GM21576 (cell line): ENCODE results near the gene KCNE3.
"Not testable (repeated sequence)": the region's sequence is repeated elsewhere in the genome, so short reads cannot be mapped to it uniquely, and the experiment has no call there.

Source experiments
- ATAC-seq: cut with Tn5 transposase; IDR thresholded peaks from one replicate; pipeline ENCODE4 v1.9.1; 2021; ENCODE audit warnings: mild to moderate bottlenecking, moderate library complexity; ENCODE audit not compliant: unreplicated experiment

The KCNE3 gene

DNA sequence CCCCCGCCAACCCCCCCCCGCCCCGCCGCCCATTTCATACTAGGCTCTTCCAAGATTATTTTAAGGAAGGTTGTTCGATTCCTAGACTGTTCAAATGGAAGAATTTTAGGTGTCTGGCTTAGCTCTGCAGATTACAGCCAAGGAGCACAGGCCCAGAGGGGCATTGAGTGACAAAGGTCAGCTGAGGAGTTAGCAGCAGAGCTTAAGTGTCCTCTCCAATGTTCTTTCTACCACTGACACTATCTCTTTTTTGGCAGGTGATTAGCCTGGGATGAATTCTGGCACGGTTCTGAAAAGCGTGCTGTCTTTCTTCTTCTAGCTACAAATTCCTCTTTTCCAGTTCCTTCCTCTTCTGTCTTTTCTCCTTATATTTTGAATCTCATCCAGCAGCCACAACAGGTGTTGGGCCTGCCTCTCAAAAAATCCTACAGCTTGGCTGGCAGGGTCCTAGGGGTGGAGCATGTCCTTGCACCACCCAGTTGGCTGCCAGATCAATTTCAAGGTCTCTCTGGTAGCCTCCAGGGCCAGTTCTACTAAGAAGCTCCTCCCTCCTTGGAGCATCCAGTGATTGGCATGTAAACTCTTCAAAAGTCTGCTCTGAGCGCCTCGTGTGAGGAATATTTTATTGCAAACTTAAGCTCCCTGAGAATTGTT lies 23.0 kb downstream of the KCNE3 start:
- no peak for ATAC-seq

DNA sequence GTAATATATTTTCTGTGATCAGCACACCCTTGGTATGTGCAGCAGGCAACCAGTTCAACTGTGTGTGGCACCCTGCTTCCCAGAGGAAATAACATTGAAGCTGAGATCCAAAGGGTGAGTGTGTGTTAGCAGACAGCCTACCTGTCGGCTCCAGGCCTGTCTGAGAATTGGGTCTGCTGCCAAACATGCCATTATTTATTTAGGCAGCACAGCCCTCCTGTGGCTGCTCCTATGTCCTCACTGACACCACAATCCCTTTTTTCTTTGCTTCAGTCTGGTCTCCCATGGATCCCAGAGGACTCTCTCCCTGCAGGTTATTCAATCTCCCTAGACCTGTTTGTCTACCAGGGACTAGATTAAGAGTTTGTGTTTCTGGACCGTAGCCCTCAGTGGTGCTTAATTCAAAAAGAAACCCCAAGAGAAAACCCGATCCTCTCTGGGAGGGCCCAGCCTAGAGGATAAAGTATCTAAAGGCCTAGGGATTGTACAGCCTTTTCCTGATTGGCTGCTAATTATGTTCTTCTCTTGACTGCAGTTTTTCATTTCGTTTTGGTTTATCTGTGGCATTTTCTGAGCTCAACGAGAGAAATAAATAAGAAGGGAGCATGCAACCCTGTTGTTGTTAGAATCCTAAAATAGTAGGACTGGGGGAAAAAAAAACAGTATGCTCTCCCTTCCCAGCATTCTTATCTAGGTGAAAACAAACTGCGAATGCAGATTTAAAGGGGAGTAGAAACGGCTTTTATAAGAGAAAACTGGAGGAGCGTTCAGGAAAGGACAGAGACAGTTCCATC lies 24.1 kb downstream of the KCNE3 start:
- no peak for ATAC-seq

- ATAC-seq, result no peak
These were observed 24.7 kb downstream of the KCNE3 start for GRCh38 chr11:74442636-74443035.

DNA sequence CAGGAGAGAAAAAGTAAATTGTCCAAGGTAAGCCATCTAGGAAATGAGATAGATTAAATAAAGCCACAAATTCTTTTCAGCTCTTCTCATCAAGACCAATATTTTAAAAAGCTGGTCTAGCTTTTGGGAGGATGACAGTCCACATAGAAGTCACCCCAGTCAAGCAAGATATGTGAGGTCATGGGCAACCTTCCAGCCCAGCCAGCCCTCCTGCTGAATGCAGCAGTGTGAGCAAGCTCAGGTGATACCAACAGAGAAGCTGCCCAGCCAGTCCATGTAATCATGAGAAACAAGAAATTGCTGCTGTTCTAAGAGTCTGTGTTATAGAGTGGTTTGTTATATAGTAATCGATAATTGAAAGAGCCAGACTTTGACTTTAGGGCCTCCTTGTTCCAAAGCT lies 28.7 kb downstream of the KCNE3 start:
- ATAC-seq, result no peak

GRCh38 chr11:74437441-74438042 lies 29.8 kb downstream of the KCNE3 start:
- ATAC-seq, result no peak

DNA sequence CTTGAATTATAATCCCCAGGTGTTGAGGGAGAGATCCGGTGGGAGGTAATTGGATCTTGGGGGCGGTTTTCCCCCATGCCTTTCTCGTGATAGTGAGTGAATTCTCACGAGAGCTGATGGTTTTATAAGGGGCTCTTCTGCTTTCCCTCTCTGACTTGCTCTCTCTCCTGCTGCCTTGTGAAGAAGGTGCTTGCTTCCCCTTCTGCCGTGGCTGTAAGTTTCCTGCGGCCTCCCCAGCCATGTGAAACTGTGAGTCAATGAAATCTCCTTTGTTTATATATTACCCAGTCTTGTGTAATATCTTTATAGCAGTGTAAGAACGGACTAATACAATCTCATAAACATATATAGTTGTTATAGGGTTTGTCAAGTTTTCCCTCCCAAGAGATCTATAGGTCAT lies 32.8 kb downstream of the KCNE3 start:
- no peak for ATAC-seq

DNA sequence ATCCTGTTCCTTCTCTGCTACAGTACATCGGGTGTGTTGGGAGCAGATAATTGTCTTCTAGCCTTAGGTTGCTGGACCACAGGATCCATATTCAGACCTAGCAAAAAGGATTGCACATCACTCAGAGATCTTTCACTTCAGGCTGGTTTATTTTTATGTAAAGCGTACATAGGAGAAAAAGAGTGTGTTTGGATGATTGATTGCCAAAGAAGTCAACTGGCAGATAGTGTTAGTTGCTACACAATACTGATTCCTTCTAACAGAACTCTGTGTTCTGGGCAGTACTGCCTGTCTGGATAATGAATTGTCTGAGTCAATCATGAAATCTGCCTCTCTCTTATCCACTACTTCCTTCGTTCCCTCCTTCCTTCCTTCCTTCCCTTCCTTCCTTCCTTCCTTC lies 38.1 kb downstream of the KCNE3 start:
- ATAC-seq, result no peak

- no peak for ATAC-seq
These were observed 39.9 kb downstream of the KCNE3 start for GRCh38 chr11:74427384-74427886.

GRCh38 chr11:74425100-74425499 lies 42.2 kb downstream of the KCNE3 start:
- no peak for ATAC-seq

GRCh38 chr11:74418509-74418895 lies 48.8 kb downstream of the KCNE3 start:
- ATAC-seq, result no peak

- ATAC-seq, result no peak
These were observed 49.4 kb downstream of the KCNE3 start for GRCh38 chr11:74417860-74418508.

GRCh38 chr11:74417379-74417804 lies 50.0 kb downstream of the KCNE3 start:
- no peak for ATAC-seq

DNA sequence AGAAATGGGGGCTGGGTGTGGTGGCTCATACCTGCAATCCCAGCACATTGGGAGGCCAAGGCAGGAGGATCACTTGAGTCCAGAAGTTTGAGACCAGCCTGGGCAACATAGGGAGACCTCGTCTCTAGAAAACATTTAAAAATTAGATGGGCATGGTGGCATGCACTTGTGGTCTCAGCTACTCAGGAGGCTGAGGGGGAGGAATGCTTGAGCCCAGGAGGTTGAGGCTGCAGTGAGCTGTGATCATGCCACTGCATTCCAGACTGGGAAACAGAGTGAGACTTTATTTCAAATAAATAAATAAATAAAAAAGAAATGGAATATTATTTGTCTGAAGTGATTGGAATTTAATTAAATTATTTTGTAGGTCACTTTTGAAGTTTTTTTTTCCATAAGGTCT lies 50.4 kb downstream of the KCNE3 start:
- not testable (repeated sequence) for ATAC-seq

- ATAC-seq, result no peak
These were observed 54.5 kb downstream of the KCNE3 start for GRCh38 chr11:74412733-74413359.

- no peak for ATAC-seq
These were observed 55.0 kb downstream of the KCNE3 start for GRCh38 chr11:74412321-74412720.

DNA sequence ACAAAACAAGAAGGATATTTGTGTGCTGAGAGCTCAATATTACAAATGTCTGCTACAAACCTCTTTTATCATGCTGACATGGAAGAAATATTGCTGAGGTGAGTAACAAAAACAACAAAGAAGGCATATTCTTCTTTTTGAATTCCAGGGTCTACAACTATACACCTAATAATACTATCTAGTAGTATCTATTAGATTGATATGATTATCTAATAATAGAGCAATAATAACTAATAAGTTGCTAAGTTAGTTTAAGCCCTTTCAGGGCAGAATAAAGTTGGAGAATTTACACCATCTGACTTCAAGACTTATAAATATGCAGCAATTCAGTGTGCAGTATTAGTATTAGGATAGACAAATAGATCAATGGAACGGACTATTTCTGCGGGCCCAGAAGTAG lies 57.7 kb downstream of the KCNE3 start:
- no peak for ATAC-seq
